ENCODE results near the gene TSC22D4. TPM values are rescaled to one million over a fixed set of nuclear protein-coding genes. Genes with fewer than 3 reads are reported as not detected.
A peak's percentile ranks its signal among the peaks of the same experiment; 100 is the strongest.

Gene TSC22D4
- total and polyA plus RNA-seq, 9 of the 15 experiments (the other 6 are each of a cell fraction or from before 2014, with no cell fraction given), result 0.37 to 107 (median 28.7) TPM

DNA sequence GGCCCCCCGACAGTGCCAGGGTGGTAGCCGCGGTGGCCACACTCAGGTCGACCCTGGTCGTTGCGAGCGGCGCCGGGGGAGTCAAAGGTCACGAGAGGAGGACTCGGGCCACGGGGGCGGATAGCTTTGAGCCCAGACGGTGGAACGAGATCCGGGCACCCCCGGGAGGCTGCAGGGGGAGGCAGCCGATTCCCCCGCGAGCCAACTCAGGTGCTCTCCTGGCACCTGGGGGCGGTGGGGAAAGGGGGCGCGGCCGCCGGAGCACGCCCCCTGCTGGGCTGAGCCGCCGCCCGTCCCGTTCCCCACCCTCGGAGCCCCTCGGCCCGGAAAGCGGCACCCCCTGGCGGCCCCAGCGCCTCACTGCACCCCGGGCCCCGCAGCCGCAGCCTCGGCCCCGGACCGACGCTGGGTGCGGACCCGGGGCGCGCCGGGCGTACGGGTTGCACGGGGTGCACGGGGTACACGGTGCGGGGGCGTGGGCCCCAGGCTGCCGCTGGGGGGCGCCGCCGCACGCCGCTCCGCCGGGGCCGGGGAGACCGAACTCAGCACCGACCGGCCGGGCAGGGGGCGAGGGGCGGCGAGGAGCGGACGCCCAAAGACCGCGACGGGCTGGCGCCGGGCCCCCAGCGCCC, 4.2 kb upstream of the TSC22D4 start (continued):
- TF ChIP-seq NFE2L1 (tag; IDR thresholded peaks at IDR 0.05; ENCODE audit: borderline replicate concordance, low read depth) (no peak), NR4A1 (CRISPR knock-in tag; IDR thresholded peaks at IDR 0.05) (0 out of 2 replicates have a peak, but pooled peaks have one; percentile 87), NR4A1 (tag; IDR thresholded peaks at IDR 0.05) (peak; percentile 59; the same call in 1 of the 2 replicates), XRCC5 (IDR thresholded peaks at IDR 0.05; ENCODE audit: low read depth, low read length) (no peak), CSDE1 (IDR thresholded peaks at IDR 0.05) (no peak), ZNF175 (CRISPR knock-in tag; IDR thresholded peaks at IDR 0.05; ENCODE audit: low read depth) (peak; percentile 30; the same call in 1 of the 2 replicates), RBM17 (IDR thresholded peaks at IDR 0.05; ENCODE audit: borderline replicate concordance, low read depth, low read length) (no peak), GABPB1 (CRISPR knock-in tag; IDR thresholded peaks at IDR 0.05) (peak; percentile 34; the same call in 1 of the 2 replicates), HSF4 (CRISPR knock-in tag; IDR thresholded peaks at IDR 0.05; ENCODE audit: borderline replicate concordance) (no peak), SP1 (CRISPR knock-in tag; IDR thresholded peaks at IDR 0.05) (0 out of 2 replicates have a peak, but pooled peaks have one; percentile 52), THAP12 (CRISPR knock-in tag; IDR thresholded peaks at IDR 0.05) (peak; percentile 90), EHMT2 (IDR thresholded peaks at IDR 0.05) (no peak), ZNF146 (CRISPR knock-in tag; IDR thresholded peaks at IDR 0.05; ENCODE audit: unreplicated experiment) (no peak), MTF1 (CRISPR knock-in tag; IDR thresholded peaks at IDR 0.05; ENCODE audit: borderline replicate concordance) (no peak), ZNF217 (CRISPR knock-in tag; IDR thresholded peaks at IDR 0.05) (no peak), HDAC8 (tag; IDR thresholded peaks at IDR 0.05) (peak; percentile 67; the same call in 1 of the 2 replicates), ATF7 (IDR thresholded peaks at IDR 0.05) (peak; percentile 73), NFYB (IDR thresholded peaks at IDR 0.05; ENCODE audit: extremely low read depth, insufficient read length) (no peak), FOS (IDR thresholded peaks at IDR 0.05; ENCODE audit: extremely low read depth, insufficient read length) (no peak), ZNF77 (CRISPR knock-in tag; IDR thresholded peaks at IDR 0.05) (no peak), JUNB (CRISPR knock-in tag; conservative IDR thresholded peaks at IDR 0.05) (no peak), HMG20A (CRISPR knock-in tag; conservative IDR thresholded peaks at IDR 0.05) (no peak), KLF1 (tag; IDR thresholded peaks at IDR 0.05) (peak; percentile 74; the same call in 1 of the 2 replicates), FOXM1 (IDR thresholded peaks at IDR 0.05; ENCODE audit: low read depth) (no peak), FOXM1 (CRISPR knock-in tag; IDR thresholded peaks at IDR 0.05; ENCODE audit: low read depth) (0 out of 2 replicates have a peak, but pooled peaks have one; percentile 63)
- TF ChIP-seq, protein P1, sequence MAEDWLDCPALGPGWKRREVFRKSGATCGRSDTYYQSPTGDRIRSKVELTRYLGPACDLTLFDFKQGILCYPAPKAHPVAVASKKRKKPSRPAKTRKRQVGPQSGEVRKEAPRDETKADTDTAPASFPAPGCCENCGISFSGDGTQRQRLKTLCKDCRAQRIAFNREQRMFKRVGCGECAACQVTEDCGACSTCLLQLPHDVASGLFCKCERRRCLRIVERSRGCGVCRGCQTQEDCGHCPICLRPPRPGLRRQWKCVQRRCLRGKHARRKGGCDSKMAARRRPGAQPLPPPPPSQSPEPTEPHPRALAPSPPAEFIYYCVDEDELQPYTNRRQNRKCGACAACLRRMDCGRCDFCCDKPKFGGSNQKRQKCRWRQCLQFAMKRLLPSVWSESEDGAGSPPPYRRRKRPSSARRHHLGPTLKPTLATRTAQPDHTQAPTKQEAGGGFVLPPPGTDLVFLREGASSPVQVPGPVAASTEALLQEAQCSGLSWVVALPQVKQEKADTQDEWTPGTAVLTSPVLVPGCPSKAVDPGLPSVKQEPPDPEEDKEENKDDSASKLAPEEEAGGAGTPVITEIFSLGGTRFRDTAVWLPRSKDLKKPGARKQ (CRISPR knock-in tag; IDR thresholded peaks at IDR 0.05), result no peak
- TF ChIP-seq, protein P2, sequence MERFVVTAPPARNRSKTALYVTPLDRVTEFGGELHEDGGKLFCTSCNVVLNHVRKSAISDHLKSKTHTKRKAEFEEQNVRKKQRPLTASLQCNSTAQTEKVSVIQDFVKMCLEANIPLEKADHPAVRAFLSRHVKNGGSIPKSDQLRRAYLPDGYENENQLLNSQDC (CRISPR knock-in tag; IDR thresholded peaks at IDR 0.05), result no peak

Data from K562 (cell line).